Left lung (tissue), 10 donors: ENCODE results near the gene FRY. TPM values are rescaled to one million over a fixed set of nuclear protein-coding genes. Genes with fewer than 3 reads are reported as not detected.
A peak's percentile ranks its signal among the peaks of the same experiment; 100 is the strongest.

Experiments used
- ATAC-seq: fragments of 200-7000 bp; cut with Tn5 transposase; one replicate; pipeline ENCODE4 v1.9.1; 2020; ENCODE audit warnings: moderate library complexity
- DNase-seq, 4 donors: peaks; one replicate each; pipeline ENCODE4 v3.0.0-alpha.2; 2013 to 2020
- H3K27ac ChIP-seq, 2 donors: fragments of 200-600 bp; sonication (generic) in 1 of 2; one replicate each; pipeline versions ENCODE4 v1.5.0 to v1.8.0; 2020 to 2021
- H3K27me3 ChIP-seq, 2 donors: fragments of 200-600 bp; sonication (generic) in 1 of 2; one replicate each; pipeline versions ENCODE4 v1.5.0 to v1.8.0; 2020 to 2021
- H3K36me3 ChIP-seq, 2 donors: fragments of 200-600 bp; sonication (generic) in 1 of 2; one replicate each; pipeline versions ENCODE4 v1.5.0 to v1.8.0; 2020 to 2021
- H3K4me1 ChIP-seq, 2 donors: fragments of 200-600 bp; one replicate each; pipeline ENCODE4 v1.8.0; 2021
- H3K4me3 ChIP-seq, 2 donors: fragments of 200-600 bp; sonication (generic) in 1 of 2; one replicate each; pipeline versions ENCODE4 v1.5.0 to v1.8.0; 2020 to 2021; ENCODE audit warnings: mild to moderate bottlenecking in 1 of 2
- H3K9me3 ChIP-seq, 2 donors: fragments of 200-600 bp; sonication (generic) in 1 of 2; one replicate each; pipeline versions ENCODE4 v1.5.0 to v1.8.0; 2020 to 2021
- intact Hi-C, 2 donors: fragments of 100-400 bp; cut with DNase I; formaldehyde crosslinking; loops; one replicate each; pipeline versions ENCODE4 v1.11.2 to v1.14.2; 2022
- polyA plus RNA-seq, 6 donors: library from polyadenylated mRNA; unstranded; fragments of 120-200 nt; gene quantifications; one replicate each; pipeline ENCODE4 v1.2.1, GENCODE V29; 2013; ENCODE audit not compliant: insufficient read length in 6 of 6
- total RNA-seq, 2 donors: library from RNA; stranded (reverse); fragmentation: NEBNext Ultra II Directional; extraction: Animal tissue kit (Norgen Biotek cat#: 25700); gene quantifications; one replicate each; pipeline ENCODE4 v1.2.1, GENCODE V29; 2021
- TF ChIP-seq, protein P1 (sequence below), 2 donors: fragments of 200-600 bp; sonication (generic) in 1 of 2; IDR thresholded peaks; one replicate each; pipeline versions ENCODE4 v1.5.0 to v1.8.0; 2021; ENCODE audit warnings: antibody characterized with exemption in 2 of 2
- donor health status: DM: no; HTN: yes; CAD: no.
- donor health status: DM: no; HTN: no; CAD: no.

The FRY gene
- total and polyA plus RNA-seq, 8 donors, result 41.6 to 53.4 (median 49.2) TPM

DNA sequence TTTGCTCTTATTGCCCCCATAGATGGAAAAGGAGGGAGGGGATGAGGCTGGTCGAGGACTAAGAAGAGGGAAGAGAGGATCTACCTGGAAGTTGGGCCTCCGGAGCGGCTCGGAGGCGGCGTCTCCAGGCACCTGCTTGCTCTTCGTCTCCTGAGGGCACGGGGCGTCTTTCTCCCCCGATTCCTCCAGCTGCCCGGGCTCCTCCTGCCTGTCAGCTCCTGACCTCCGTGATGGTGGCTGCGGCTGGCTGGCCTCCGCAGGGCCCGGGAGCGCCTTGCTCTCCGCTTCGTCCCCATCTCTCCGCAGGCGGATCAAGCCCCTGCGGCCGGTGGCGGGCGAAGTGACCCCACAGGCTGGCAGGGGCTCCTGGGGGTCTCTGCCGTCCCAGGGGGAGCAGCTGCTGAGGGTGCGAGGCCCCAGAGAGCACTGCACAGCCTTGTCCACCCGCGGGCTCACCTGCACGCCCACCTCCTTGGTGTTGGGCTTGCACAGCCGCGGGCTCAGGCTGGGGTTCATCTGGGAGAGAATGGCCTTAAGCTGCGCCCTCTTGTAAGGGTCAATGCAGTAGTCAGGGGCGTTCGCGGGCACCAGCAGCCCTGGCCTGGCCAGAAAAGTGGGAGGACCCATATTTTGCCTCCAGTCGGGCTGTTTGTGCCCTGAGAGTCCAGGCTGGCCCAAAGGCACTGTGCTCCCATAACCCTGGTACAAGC, 279.8 kb downstream of the FRY start:
- Histone ChIP-seq H3K4me1 (peaks cover 0 to 27% of the 10 kb centered on the region in 2 donors), H3K9me3 (no peaks in the 10 kb centered on the region), H3K36me3 (no peaks in the 10 kb centered on the region), H3K27me3 (no peaks in the 10 kb centered on the region), H3K4me3 (no peak overlapping the region), H3K27ac (no peak overlapping the region)
- DNase-seq (peak in 1 of 4 donors; percentile 78), ATAC-seq (no peak)
- intact Hi-C loops, result loop anchor here in 1 of 2 donors (5.0 kb wide), 1 partner anchor 294 kb away; no protein-coding TSS in a partner anchor
- TF ChIP-seq, protein P1, sequence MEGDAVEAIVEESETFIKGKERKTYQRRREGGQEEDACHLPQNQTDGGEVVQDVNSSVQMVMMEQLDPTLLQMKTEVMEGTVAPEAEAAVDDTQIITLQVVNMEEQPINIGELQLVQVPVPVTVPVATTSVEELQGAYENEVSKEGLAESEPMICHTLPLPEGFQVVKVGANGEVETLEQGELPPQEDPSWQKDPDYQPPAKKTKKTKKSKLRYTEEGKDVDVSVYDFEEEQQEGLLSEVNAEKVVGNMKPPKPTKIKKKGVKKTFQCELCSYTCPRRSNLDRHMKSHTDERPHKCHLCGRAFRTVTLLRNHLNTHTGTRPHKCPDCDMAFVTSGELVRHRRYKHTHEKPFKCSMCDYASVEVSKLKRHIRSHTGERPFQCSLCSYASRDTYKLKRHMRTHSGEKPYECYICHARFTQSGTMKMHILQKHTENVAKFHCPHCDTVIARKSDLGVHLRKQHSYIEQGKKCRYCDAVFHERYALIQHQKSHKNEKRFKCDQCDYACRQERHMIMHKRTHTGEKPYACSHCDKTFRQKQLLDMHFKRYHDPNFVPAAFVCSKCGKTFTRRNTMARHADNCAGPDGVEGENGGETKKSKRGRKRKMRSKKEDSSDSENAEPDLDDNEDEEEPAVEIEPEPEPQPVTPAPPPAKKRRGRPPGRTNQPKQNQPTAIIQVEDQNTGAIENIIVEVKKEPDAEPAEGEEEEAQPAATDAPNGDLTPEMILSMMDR (IDR thresholded peaks at IDR 0.05), result no peak

GRCh38 chr13:32314271-32315237, 283.0 kb downstream of the FRY start:
- intact Hi-C loops, result loop anchor here in 1 of 2 donors (5.0 kb wide), 1 partner anchor 297 kb away; no protein-coding TSS in a partner anchor

GRCh38 chr13:32315238-32316027, 283.9 kb downstream of the FRY start, which contains the start of the genes BRCA2 and ZAR1L:
Gene BRCA2, plus strand, starts transcription at chr13:32315508. Its CDS starts 953 bp downstream, at chr13:32316461.
Gene ZAR1L, minus strand, starts transcription at chr13:32315363. Its CDS starts 3,438 bp downstream, at chr13:32311925.
- intact Hi-C loops, result no loop called here
- no peaks in the 10 kb centered on the region for H3K36me3 ChIP-seq
- peak; percentile 87 to 97 (median 94) for DNase-seq
- peak within 1 kb of the TSS; percentile 70 to 90 for H3K4me3 ChIP-seq
- TF ChIP-seq, protein P1 (IDR thresholded peaks at IDR 0.05), result no peak
- no peaks in the 10 kb centered on the region for H3K9me3 ChIP-seq
- peaks cover 0 to 34% of the 10 kb centered on the region in 2 donors for H3K4me1 ChIP-seq
- H3K27ac ChIP-seq, result peak within 1 kb of the TSS; percentile 93 to 100
- H3K27me3 ChIP-seq, result no peaks in the 10 kb centered on the region
- ATAC-seq, result peak; percentile 97

More at GRCh38 chr13:32314271-32315237, 283.0 kb downstream of the FRY start:
- H3K27ac ChIP-seq, result peak overlapping the region; percentile 93 to 100
- peaks cover 0 to 43% of the 10 kb centered on the region in 2 donors for H3K4me1 ChIP-seq
- ATAC-seq, result peak; percentile 56
- H3K36me3 ChIP-seq, result no peaks in the 10 kb centered on the region
- H3K27me3 ChIP-seq, result no peaks in the 10 kb centered on the region
- peak in 3 of 4 donors; percentile 57 to 90 (median 74) for DNase-seq
- H3K9me3 ChIP-seq, result no peaks in the 10 kb centered on the region
- TF ChIP-seq, protein P1 (IDR thresholded peaks at IDR 0.05), result no peak
- peak overlapping the region; percentile 70 to 90 for H3K4me3 ChIP-seq

GRCh38 chr13:32316028-32316339, 284.4 kb downstream of the FRY start:
- Histone ChIP-seq H3K9me3 (no peaks in the 10 kb centered on the region), H3K4me1 (peaks cover 0 to 34% of the 10 kb centered on the region in 2 donors), H3K36me3 (no peaks in the 10 kb centered on the region), H3K4me3 (peak overlapping the region; percentile 70 to 90), H3K27ac (peak overlapping the region; percentile 93 to 100), H3K27me3 (no peaks in the 10 kb centered on the region)
- intact Hi-C loops, result no loop called here
- ATAC-seq (peak; percentile 51), DNase-seq (no peak)
- TF ChIP-seq, protein P1 (IDR thresholded peaks at IDR 0.05), result no peak
